Measurements from ENCODE around the gene DUS2. TPM values are rescaled to one million over a fixed set of nuclear protein-coding genes. Genes with fewer than 3 reads are reported as not detected.

Gene DUS2
- total and polyA plus RNA-seq, 9 of the 15 experiments (the other 6 are each of a cell fraction or from before 2014, with no cell fraction given) = 5.8 to 22.5 (median 20.6) TPM

DNA sequence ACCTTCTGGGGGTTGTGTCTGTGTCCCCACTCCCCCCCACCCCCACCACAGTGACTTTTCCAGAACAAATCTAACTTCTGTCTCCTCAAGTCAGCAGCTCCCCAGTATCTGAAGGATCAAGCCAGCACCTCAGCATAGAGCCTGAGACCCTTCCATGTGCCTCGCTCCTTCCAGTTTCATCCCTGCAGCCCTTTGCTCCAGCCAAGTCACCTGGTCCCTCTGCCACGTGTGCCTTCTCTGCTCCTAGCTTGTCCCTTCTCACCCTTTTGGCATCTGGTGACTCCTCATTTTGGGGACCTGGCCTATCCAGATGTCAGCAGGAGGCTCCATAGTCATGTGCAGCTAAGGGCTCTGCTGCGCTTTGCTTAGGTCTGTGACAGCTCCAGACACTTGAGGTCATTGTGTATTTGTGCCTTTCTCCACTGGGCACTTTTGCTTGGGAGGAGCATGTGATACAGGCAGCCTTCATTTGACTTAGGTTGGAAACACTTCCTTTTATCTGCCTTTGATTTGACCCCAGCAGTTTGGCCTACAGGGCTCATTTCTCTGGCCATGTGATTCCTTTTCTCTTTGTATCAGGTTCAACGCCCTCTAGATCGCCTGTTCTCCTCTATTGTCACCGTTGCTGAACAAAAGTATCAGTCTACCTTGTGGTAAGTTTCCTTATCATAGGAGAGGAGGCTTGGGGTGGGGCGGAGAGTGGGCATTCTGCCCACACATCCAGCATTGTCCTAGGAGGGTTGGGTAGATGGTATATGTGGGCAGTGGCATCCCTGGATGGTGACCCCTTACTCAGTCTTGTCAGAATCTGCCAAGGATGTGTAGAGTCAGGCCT lies 55.0 kb downstream of the DUS2 start:
- intact Hi-C loops (cut with micrococcal nuclease) (no loop called here), in situ Hi-C loops (cut with MboI) (loop anchor here (10.0 kb wide), 1 partner anchor 147 kb away; no protein-coding TSS in a partner anchor)
- H2AFZ ChIP-seq (ENCODE audit: low read depth, low read length) = no peak overlapping the region
- H3K79me2 ChIP-seq (ENCODE audit: control insufficient read depth, insufficient read depth, low read length) = peaks cover 4% of the 10 kb centered on the region; the same call in 1 of the 3 replicates
- peaks cover 2% of the 10 kb centered on the region for H3K9me1 ChIP-seq (ENCODE audit: control insufficient read depth, insufficient read depth, low read length)
- DNase-seq (ENCODE audit: extremely low read depth in 1 of 4, low spot score in 3 of 4) (no peak), ATAC-seq (no peak), FAIRE-seq (peak; percentile 56)
- no peak overlapping the region for H3K4me2 ChIP-seq (ENCODE audit: insufficient read depth, low read length)
- peaks cover 53% of the 10 kb centered on the region; the same call in 2 of the 3 replicates for H3K36me3 ChIP-seq (ENCODE audit: control insufficient read depth, insufficient read depth, low read length)
- H3K27me3 ChIP-seq (ENCODE audit: control insufficient read depth in 2 of 2, insufficient read depth in 2 of 2, low read length in 2 of 2) = no peaks in the 10 kb centered on the region
- peak overlapping the region; percentile 74 to 75; a peak in 3 of 4 replicates for H3K9ac ChIP-seq (ENCODE audit: insufficient read depth in 1 of 2, low read depth in 2 of 2, low read length in 2 of 2)
- ChIA-PET CTCF (ENCODE audit: low intra/inter-chr PET ratio) (no interaction called here), POLR2A (interaction anchor here (0.8 kb wide), 1 partner anchor 99 kb away, joined by 3 read pairs; no protein-coding TSS in a partner anchor)
- peak overlapping the region; percentile 98 for H3K27ac ChIP-seq (ENCODE audit: extremely low read depth, low read depth, low read length)
- peaks cover 40 to 51% of the 10 kb centered on the region in 2 experiments for H3K4me1 ChIP-seq (replicated peaks in 1 of 2; ENCODE audit: control insufficient read depth in 2 of 2, insufficient read depth in 2 of 2, low read length in 2 of 2)
- H3K4me3 ChIP-seq = no peak overlapping the region
- no peaks in the 10 kb centered on the region for H3K9me3 ChIP-seq (replicated peaks; ENCODE audit: control insufficient read depth, insufficient read depth, low read depth, low read length)
- WGBS (ENCODE audit: insufficient coverage, low coverage, missing lambda C conversion rate) = 69% methylated on average over 6 of the region's 7 CpGs
- no TSS peak for BruUV-seq (replicated peaks)
- no peaks in the 10 kb centered on the region for H4K20me1 ChIP-seq (replicated peaks; ENCODE audit: control insufficient read depth, insufficient read depth, low read length)
- TF ChIP-seq CBFA2T3 (IDR thresholded peaks at IDR 0.05) = no peak
- no peak for TF ChIP-seq SRSF9 (IDR thresholded peaks at IDR 0.05; ENCODE audit: borderline replicate concordance, low read depth, low read length)
- TF ChIP-seq CBFA2T2 (conservative IDR thresholded peaks at IDR 0.05) = 0 out of 2 replicates have a peak, but pooled peaks have one; percentile 4
- no peak for TF ChIP-seq ZBTB8A (IDR thresholded peaks at IDR 0.05; ENCODE audit: partially characterized antibody)
- TF ChIP-seq, protein P1, sequence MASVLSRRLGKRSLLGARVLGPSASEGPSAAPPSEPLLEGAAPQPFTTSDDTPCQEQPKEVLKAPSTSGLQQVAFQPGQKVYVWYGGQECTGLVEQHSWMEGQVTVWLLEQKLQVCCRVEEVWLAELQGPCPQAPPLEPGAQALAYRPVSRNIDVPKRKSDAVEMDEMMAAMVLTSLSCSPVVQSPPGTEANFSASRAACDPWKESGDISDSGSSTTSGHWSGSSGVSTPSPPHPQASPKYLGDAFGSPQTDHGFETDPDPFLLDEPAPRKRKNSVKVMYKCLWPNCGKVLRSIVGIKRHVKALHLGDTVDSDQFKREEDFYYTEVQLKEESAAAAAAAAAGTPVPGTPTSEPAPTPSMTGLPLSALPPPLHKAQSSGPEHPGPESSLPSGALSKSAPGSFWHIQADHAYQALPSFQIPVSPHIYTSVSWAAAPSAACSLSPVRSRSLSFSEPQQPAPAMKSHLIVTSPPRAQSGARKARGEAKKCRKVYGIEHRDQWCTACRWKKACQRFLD (CRISPR knock-in tag; IDR thresholded peaks at IDR 0.05) = peak; percentile 72; the same call in 1 of the 2 replicates
- no peak for TF ChIP-seq POLR2AphosphoS5 (IDR thresholded peaks at IDR 0.05; ENCODE audit: control insufficient read depth, insufficient read depth, low read depth, low read length)
- TF ChIP-seq ZNF766 (CRISPR knock-in tag; conservative IDR thresholded peaks at IDR 0.05) = peak; percentile 24; the same call in 1 of the 2 replicates
- TF ChIP-seq, protein P2, sequence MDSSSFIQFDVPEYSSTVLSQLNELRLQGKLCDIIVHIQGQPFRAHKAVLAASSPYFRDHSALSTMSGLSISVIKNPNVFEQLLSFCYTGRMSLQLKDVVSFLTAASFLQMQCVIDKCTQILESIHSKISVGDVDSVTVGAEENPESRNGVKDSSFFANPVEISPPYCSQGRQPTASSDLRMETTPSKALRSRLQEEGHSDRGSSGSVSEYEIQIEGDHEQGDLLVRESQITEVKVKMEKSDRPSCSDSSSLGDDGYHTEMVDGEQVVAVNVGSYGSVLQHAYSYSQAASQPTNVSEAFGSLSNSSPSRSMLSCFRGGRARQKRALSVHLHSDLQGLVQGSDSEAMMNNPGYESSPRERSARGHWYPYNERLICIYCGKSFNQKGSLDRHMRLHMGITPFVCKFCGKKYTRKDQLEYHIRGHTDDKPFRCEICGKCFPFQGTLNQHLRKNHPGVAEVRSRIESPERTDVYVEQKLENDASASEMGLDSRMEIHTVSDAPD (CRISPR knock-in tag; IDR thresholded peaks at IDR 0.05) = no peak
- TF ChIP-seq KDM1A (IDR thresholded peaks at IDR 0.05) = no peak
- no peak for TF ChIP-seq DPF2 (IDR thresholded peaks at IDR 0.05)
- no peak for TF ChIP-seq TAF7 (tag; IDR thresholded peaks at IDR 0.05)
- no peak for TF ChIP-seq ZNF197 (CRISPR knock-in tag; IDR thresholded peaks at IDR 0.05; ENCODE audit: low read depth)
- TF ChIP-seq, protein P3, sequence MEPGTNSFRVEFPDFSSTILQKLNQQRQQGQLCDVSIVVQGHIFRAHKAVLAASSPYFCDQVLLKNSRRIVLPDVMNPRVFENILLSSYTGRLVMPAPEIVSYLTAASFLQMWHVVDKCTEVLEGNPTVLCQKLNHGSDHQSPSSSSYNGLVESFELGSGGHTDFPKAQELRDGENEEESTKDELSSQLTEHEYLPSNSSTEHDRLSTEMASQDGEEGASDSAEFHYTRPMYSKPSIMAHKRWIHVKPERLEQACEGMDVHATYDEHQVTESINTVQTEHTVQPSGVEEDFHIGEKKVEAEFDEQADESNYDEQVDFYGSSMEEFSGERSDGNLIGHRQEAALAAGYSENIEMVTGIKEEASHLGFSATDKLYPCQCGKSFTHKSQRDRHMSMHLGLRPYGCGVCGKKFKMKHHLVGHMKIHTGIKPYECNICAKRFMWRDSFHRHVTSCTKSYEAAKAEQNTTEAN (CRISPR knock-in tag; IDR thresholded peaks at IDR 0.05) = no peak
- no peak for TF ChIP-seq MYC (IDR thresholded peaks at IDR 0.05; ENCODE audit: low read depth, low read length)
- peak; percentile 9; the same call in 1 of the 2 replicates for TF ChIP-seq MYC (CRISPR knock-in tag; IDR thresholded peaks at IDR 0.05; ENCODE audit: borderline replicate concordance, low read depth)
